IMR-90 (cell line): ENCODE measurements around the gene KIF3B. TPM values are rescaled to one million over a fixed set of nuclear protein-coding genes. Genes with fewer than 3 reads are reported as not detected.

Experiments used
- ATAC-seq: fragments of 200-7000 bp; cut with Tn5 transposase; 2 replicates; pipeline ENCODE4 v1.9.1; 2020; ENCODE audit warnings: low read depth, mild to moderate bottlenecking, moderate library complexity
- Bru-seq: library from RNA; stranded (reverse); fragments of 400-500 nt; gene quantifications from one replicate; lab custom pipeline; 2021; lab: Mats Ljungman, UMichigan
- BruChase-seq, 2 experiments: library from RNA; stranded (reverse); fragments of 400-500 nt; gene quantifications; one replicate each; lab custom pipeline; 2021; lab: Mats Ljungman, UMichigan
- BruUV-seq: library from RNA; stranded (reverse); fragments of 400-500 nt; replicated peaks from 2 replicates; lab custom pipeline; 2021; lab: Mats Ljungman, UMichigan
- CTCF ChIA-PET: fragments of 300-600 bp; formaldehyde crosslinking; extraction: SDS; loops from one replicate; lab custom pipeline; 2021; ENCODE audit warnings: antibody characterized with exemption; lab: Yijun Ruan, JAX
- POLR2A ChIA-PET: fragments of 300-600 bp; sonication (Branson Sonifier 250); formaldehyde crosslinking; loops from one replicate; lab custom pipeline; 2022; ENCODE audit warnings: antibody characterized with exemption; ENCODE audit not compliant: unreplicated experiment; lab: Charles Lee
- DNase-seq: peaks from one replicate; pipeline ENCODE4 v3.0.0; 2013
- H2AFZ ChIP-seq: replicated peaks from 2 replicates; pipeline ENCODE3; 2013; ENCODE audit warnings: low read length, mild to moderate bottlenecking; ENCODE audit not compliant: poor library complexity
- H2AK5ac ChIP-seq: 2 replicates; pipeline ENCODE4 v1.6.1; 2013; ENCODE audit warnings: low read depth, low read length, inconsistent platforms
- H2AK9ac ChIP-seq: replicated peaks from 2 replicates; pipeline ENCODE3; 2013; ENCODE audit warnings: mild to moderate bottlenecking, low read depth, low read length, moderate library complexity; ENCODE audit not compliant: poor library complexity
- H2BK120ac ChIP-seq: 2 replicates; pipeline ENCODE4 v1.6.1; 2013; ENCODE audit warnings: low read depth, low read length, inconsistent platforms
- H2BK15ac ChIP-seq: 3 replicates; pipeline ENCODE4 v1.6.1; 2013; ENCODE audit warnings: low read depth, low read length, inconsistent platforms
- H2BK20ac ChIP-seq: 2 replicates; pipeline ENCODE4 v1.6.1; 2013; ENCODE audit warnings: low read depth, mild to moderate bottlenecking, inconsistent platforms, low read length, moderate library complexity
- H2BK5ac ChIP-seq: 2 replicates; pipeline ENCODE4 v1.6.1; 2013; ENCODE audit warnings: mild to moderate bottlenecking, low read depth, low read length, inconsistent platforms; ENCODE audit not compliant: poor library complexity, severe bottlenecking
- H3K14ac ChIP-seq: replicated peaks from 2 replicates; pipeline ENCODE4 v1.6.1; 2013; ENCODE audit warnings: low read depth, low read length, inconsistent platforms
- H3K18ac ChIP-seq: 2 replicates; pipeline ENCODE4 v1.6.1; 2013; ENCODE audit warnings: low read depth, low read length, control low read depth
- H3K23ac ChIP-seq: 2 replicates; pipeline ENCODE4 v1.6.1; 2013; ENCODE audit warnings: low read depth, low read length, inconsistent platforms
- H3K27ac ChIP-seq: 2 replicates; pipeline ENCODE4 v1.5.1; 2013; ENCODE audit warnings: mild to moderate bottlenecking, control low read depth, low read length; ENCODE audit not compliant: insufficient read depth
- H3K27me3 ChIP-seq: 2 replicates; pipeline ENCODE4 v1.6.1; 2013; ENCODE audit warnings: low read length; ENCODE audit not compliant: control insufficient read depth, insufficient read depth
- H3K36me3 ChIP-seq: 2 replicates; pipeline ENCODE4 v1.6.1; 2013; ENCODE audit warnings: low read length, mixed read lengths; ENCODE audit not compliant: control insufficient read depth, insufficient read depth
- H3K4ac ChIP-seq: 2 replicates; pipeline ENCODE4 v1.6.1; 2013; ENCODE audit warnings: low read depth, low read length, inconsistent platforms
- H3K4me1 ChIP-seq: 2 replicates; pipeline ENCODE4 v1.6.1; 2013; ENCODE audit warnings: low read length, mixed read lengths; ENCODE audit not compliant: control insufficient read depth, insufficient read depth
- H3K4me2 ChIP-seq: 2 replicates; pipeline ENCODE4 v1.6.1; 2013; ENCODE audit warnings: low read depth, mild to moderate bottlenecking, control low read depth, low read length, moderate library complexity
- H3K4me3 ChIP-seq: 2 replicates; pipeline ENCODE4 v1.5.1; 2013; ENCODE audit warnings: low read depth, mild to moderate bottlenecking, control low read depth, low read length, moderate library complexity; ENCODE audit not compliant: insufficient read depth
- H3K56ac ChIP-seq: 2 replicates; pipeline ENCODE4 v1.6.1; 2013; ENCODE audit warnings: low read length, inconsistent platforms; ENCODE audit not compliant: insufficient read depth; ENCODE audit errors: extremely low read depth
- H3K79me1 ChIP-seq, 2 experiments: 2 replicates each; pipeline ENCODE4 v1.6.1; 2013; ENCODE audit warnings: low read length in 2 of 2, inconsistent platforms in 1 of 2, low read depth in 1 of 2
- H3K9ac ChIP-seq: 2 replicates; pipeline ENCODE4 v1.6.1; 2013; ENCODE audit warnings: low read depth, low read length, control low read depth
- H3K9me1 ChIP-seq: 2 replicates; pipeline ENCODE4 v1.6.1; 2013; ENCODE audit warnings: low read length, inconsistent platforms; ENCODE audit not compliant: insufficient read depth
- H3K9me3 ChIP-seq: 2 replicates; pipeline ENCODE4 v1.6.1; 2013; ENCODE audit warnings: low read length; ENCODE audit not compliant: control insufficient read depth, insufficient read depth
- H4K20me1 ChIP-seq: 2 replicates; pipeline ENCODE4 v1.6.1; 2013; ENCODE audit warnings: low read length, inconsistent platforms; ENCODE audit not compliant: insufficient read depth
- H4K5ac ChIP-seq: 2 replicates; pipeline ENCODE4 v1.6.1; 2013; ENCODE audit warnings: mild to moderate bottlenecking, low read depth, low read length, control low read depth
- H4K8ac ChIP-seq, 2 experiments: 2 replicates each; pipeline ENCODE4 v1.6.1; 2013; ENCODE audit warnings: low read depth in 2 of 2, low read length in 2 of 2, control low read depth in 1 of 2, inconsistent platforms in 1 of 2
- H4K91ac ChIP-seq: 2 replicates; pipeline ENCODE4 v1.6.1; 2013; ENCODE audit warnings: low read depth, low read length, inconsistent platforms; ENCODE audit not compliant: insufficient read depth
- FOS ChIP-seq: fragments of 150-350 bp; IDR thresholded peaks from 2 replicates; pipeline ENCODE4 v1.6.1; 2016; ENCODE audit warnings: low read depth, low read length
- MAZ ChIP-seq: IDR thresholded peaks from 2 replicates; pipeline ENCODE4 v1.6.1; 2012; ENCODE audit warnings: low read depth, mild to moderate bottlenecking, low read length, improper control_type of control experiment, moderate library complexity, borderline replicate concordance
- POLR2A ChIP-seq: IDR thresholded peaks from 2 replicates; pipeline ENCODE4 v1.6.1; 2012; ENCODE audit warnings: mild to moderate bottlenecking, low read depth, low read length
- WGBS, 2 experiments: methylation state at CpG; one replicate each; pipeline versions ENCODE4 v1.1.5 to v1.1.7; 2013; ENCODE audit warnings: missing lambda C conversion rate in 2 of 2; ENCODE audit not compliant: insufficient read length in 1 of 2; ENCODE audit errors: extremely low coverage in 2 of 2; 5-methylcytosine and 5-hydroxymethylcytosine counted together
- dilution Hi-C: fragments of 300-500 bp; cut with HindIII; formaldehyde crosslinking; loops from one replicate; pipeline ENCODE4 v1.14.3; 2018; ENCODE audit warnings: low sequenced_read_pairs; ENCODE audit not compliant: unreplicated experiment
- in situ Hi-C: fragments of 300-500 bp; cut with MboI; formaldehyde crosslinking; loops from 3 replicates; pipeline ENCODE4 v1.14.3; 2019; ENCODE audit warnings: low sequenced_read_pairs, inconsistent platforms, mixed read lengths
- intact Hi-C: fragments of 100-400 bp; cut with micrococcal nuclease; formaldehyde crosslinking; loops from 2 replicates; pipeline ENCODE4 v1.10.0; 2022
- long read RNA-seq: library from polyadenylated mRNA; unstranded; transcript quantifications from one replicate; pipeline ENCODE4 v2.0.0, GENCODE V29; 2021; ENCODE audit not compliant: unreplicated experiment
- polyA plus RNA-seq, 3 experiments: library from polyadenylated mRNA; depleted of rRNA; stranded (reverse); fragments of >200 nt; gene quantifications; 2 replicates each; pipeline ENCODE4 v1.2.3, GENCODE V29; 2012; ENCODE audit warnings: low replicate concordance in 1 of 3
- total RNA-seq: library from RNA; depleted of rRNA; stranded (reverse); fragments of >200 nt; gene quantifications from 2 replicates; pipeline ENCODE4 v1.2.3, GENCODE V29; 2012; rRNA removed

Gene KIF3B
- total RNA-seq (25.3 and 28.1 TPM in 2 replicates), polyA plus RNA-seq (2012; rRNA removed) (15.8 and 17.1 TPM in 2 replicates), Bru-seq, nascent RNA (percentile 69 among the genes with signal in this experiment), BruChase-seq, experiment 1, labeled RNA remaining after a 6-hour chase (percentile 81 among the genes with signal in this experiment), BruChase-seq, experiment 2, labeled RNA remaining after a 2-hour chase (percentile 73 among the genes with signal in this experiment)
- polyA plus RNA-seq (2012; cell fraction: cytosol; rRNA removed): 6.9 and 13.8 TPM in 2 replicates
- polyA plus RNA-seq (2012; cell fraction: nucleus; rRNA removed; ENCODE audit: low replicate concordance): 3.4 and 10.0 TPM in 2 replicates
- long read RNA-seq, full-length matches to known transcripts: 1 of 19 reads
- long read RNA-seq, partial matches to known transcripts: 13 of 19 reads
- long read RNA-seq, other reads (novel, unspliced or antisense): 5 of 19 reads

GRCh38 chr20:32277361-32278198 is at the start of gene KIF3B:
TSS of gene KIF3B (plus strand) at chr20:32277651. CDS start at chr20:32309778, 32,127 bp downstream.
- peak within 1 kb of the TSS; percentile 98 for H3K4ac ChIP-seq
- peak; percentile 43; the same call in 1 of the 2 replicates for TF ChIP-seq FOS
- peak; percentile 84 for TF ChIP-seq MAZ
- no peak for TF ChIP-seq POLR2A
- H2AK9ac ChIP-seq: peak within 1 kb of the TSS; percentile 98
- peak within 1 kb of the TSS; percentile 98 for H4K91ac ChIP-seq
- peak within 1 kb of the TSS; percentile 50; the same call in 1 of the 2 replicates for H2BK20ac ChIP-seq
- peak within 1 kb of the TSS; percentile 86; the same call in 1 of the 2 replicates for H2BK120ac ChIP-seq
- peak within 1 kb of the TSS; percentile 69; the same call in 1 of the 2 replicates for H3K56ac ChIP-seq
- no peaks in the 10 kb centered on the region for H3K27me3 ChIP-seq
- peak within 1 kb of the TSS; percentile 100 for H2AFZ ChIP-seq
- H3K9ac ChIP-seq: peak within 1 kb of the TSS; percentile 76
- ChIA-PET POLR2A (no interaction called here), CTCF (no interaction called here)
- peak within 1 kb of the TSS; percentile 50 for H3K27ac ChIP-seq
- in situ Hi-C loops (no loop called here), dilution Hi-C loops (no loop called here), intact Hi-C loops (no loop called here)
- BruUV-seq: no TSS peak
- 6% methylated on average over 20 of the region's 62 CpGs; no CpG with 5 or more reads in 1 of the 2 experiments for WGBS, 2 experiments
- H2BK5ac ChIP-seq: peak within 1 kb of the TSS; percentile 44
- H3K4me3 ChIP-seq: peak within 1 kb of the TSS; percentile 90
- peak within 1 kb of the TSS; percentile 87; the same call in 1 of the 3 replicates for H2BK15ac ChIP-seq
- H3K4me2 ChIP-seq: peak within 1 kb of the TSS; percentile 97
- H4K5ac ChIP-seq: peak within 1 kb of the TSS; percentile 99
- H3K36me3 ChIP-seq: peaks cover 2% of the 10 kb centered on the region; the same call in 1 of the 2 replicates
- no peaks in the 10 kb centered on the region for H4K20me1 ChIP-seq
- H3K4me1 ChIP-seq: peaks cover 3% of the 10 kb centered on the region; the same call in 1 of the 2 replicates
- peaks cover 13% of the 10 kb centered on the region for H3K9me1 ChIP-seq
- H3K23ac ChIP-seq: peak within 1 kb of the TSS; percentile 98
- H3K14ac ChIP-seq: peak within 1 kb of the TSS; percentile 99
- H3K9me3 ChIP-seq: no peaks in the 10 kb centered on the region
- ATAC-seq (peak; percentile 95), DNase-seq (peak; percentile 90)
- peak within 1 kb of the TSS; percentile 100 for H4K8ac ChIP-seq
- peaks cover 24 to 41% of the 10 kb centered on the region in 2 experiments for H3K79me1 ChIP-seq
- peak within 1 kb of the TSS; percentile 68 for H2AK5ac ChIP-seq
- H3K18ac ChIP-seq: peak within 1 kb of the TSS; percentile 77
